Panc1 (cell line): Measurements from ENCODE around the gene NETO1.

Source experiments
- CTCF ChIP-seq: fragments of 450-650 bp; IDR thresholded peaks from 2 replicates; pipeline ENCODE4 v1.5.1; 2017; ENCODE audit warnings: mild to moderate bottlenecking
- POLR2AphosphoS5 ChIP-seq: IDR thresholded peaks from 2 replicates; pipeline ENCODE4 v1.6.1; 2012; ENCODE audit warnings: mild to moderate bottlenecking, low read depth, low read length, moderate library complexity
- REST ChIP-seq, 2 experiments: IDR thresholded peaks; 2 replicates each; pipeline ENCODE4 v1.6.1; 2011 to 2012; ENCODE audit warnings: low read depth in 2 of 2, control low read depth in 1 of 2, low read length in 1 of 2, mild to moderate bottlenecking in 1 of 2, moderate library complexity in 1 of 2; ENCODE audit not compliant: insufficient read depth in 1 of 2

- no peak for TF ChIP-seq CTCF
- TF ChIP-seq REST (IDR thresholded peaks at IDR 0.05; ENCODE audit: insufficient read depth in 1 of 2, low read depth in 2 of 2, low read length in 1 of 2) = no peak
- TF ChIP-seq POLR2AphosphoS5 = no peak
Observed at GRCh38 chr18:72738136-72738535, 129.7 kb downstream of the NETO1 start.
